ENCODE measurements around the gene CCHCR1. TPM values are rescaled to one million over a fixed set of nuclear protein-coding genes. Genes with fewer than 3 reads are reported as not detected.
A peak's percentile ranks its signal among the peaks of the same experiment; 100 is the strongest.
"Not testable (repeated sequence)": the region's sequence is repeated elsewhere in the genome, so short reads cannot be mapped to it uniquely, and the experiment has no call there.

CCHCR1 gene
- polyA plus RNA-seq, 3 donors, result 2.2 to 8.4 (median 2.8) TPM

DNA sequence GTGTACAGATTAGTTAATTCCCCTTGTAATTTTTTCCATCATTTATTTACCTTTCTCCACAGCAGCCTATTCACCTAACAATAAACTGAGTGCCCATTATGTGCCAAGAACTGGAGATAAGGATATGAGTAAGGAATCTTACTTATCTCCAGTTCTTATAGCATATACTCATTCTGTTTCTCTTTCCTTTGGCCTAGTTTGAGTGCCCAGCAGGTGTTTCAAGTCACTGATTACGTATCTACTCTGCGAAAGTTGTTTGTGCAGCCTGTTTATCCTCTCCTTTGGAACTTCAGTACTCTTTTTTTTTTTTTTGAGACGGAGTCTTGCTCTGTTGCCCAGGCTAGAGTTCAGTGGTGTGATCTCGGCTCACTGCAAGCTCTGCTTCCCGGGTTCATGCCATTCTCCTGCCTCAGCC is 30.2 kb upstream of the CCHCR1 start:
- no peak overlapping the region for H2AFZ ChIP-seq (ENCODE audit: insufficient read depth, low read depth, low read length, poor library complexity, severe bottlenecking)
- peaks cover 7% of the 10 kb centered on the region for H3K4me1 Mint-ChIP-seq
- H3K4me3 ChIP-seq (replicated peaks in 1 of 3; ENCODE audit: low read depth in 2 of 3, low read length in 3 of 3), result no peak overlapping the region
- no peak for DNase-seq
- H3K27ac Mint-ChIP-seq, result no peak overlapping the region
- H3K36me3 ChIP-seq (replicated peaks in 1 of 2; ENCODE audit: control insufficient read depth in 1 of 2, insufficient read depth in 2 of 2, low read length in 2 of 2), result no peaks in the 10 kb centered on the region
- H3K27me3 Mint-ChIP-seq (ENCODE audit: low read depth in 3 of 3), result peaks cover 0 to 2% (median 0%) of the 10 kb centered on the region in 3 donors
- no peak overlapping the region for H3K9ac ChIP-seq (ENCODE audit: insufficient read depth, low read length, poor library complexity, severe bottlenecking)
- H3K36me3 Mint-ChIP-seq, result no peaks in the 10 kb centered on the region
- no peaks in the 10 kb centered on the region for H3K9me3 ChIP-seq (replicated peaks in 1 of 2; ENCODE audit: control insufficient read depth in 1 of 2, insufficient read depth in 1 of 2, low read length in 2 of 2)
- peaks cover 0 to 3% of the 10 kb centered on the region in 2 donors for H3K4me1 ChIP-seq (ENCODE audit: control insufficient read depth in 1 of 2, insufficient read depth in 2 of 2, low read length in 2 of 2)
- H3K9me3 Mint-ChIP-seq, result peaks cover 0 to 1% (median 0%) of the 10 kb centered on the region in 7 donors
- H3K27me3 ChIP-seq (ENCODE audit: control insufficient read depth in 2 of 2, insufficient read depth in 2 of 2, low read length in 2 of 2), result no peaks in the 10 kb centered on the region
- no peak overlapping the region for H3K27ac ChIP-seq (ENCODE audit: low read depth in 1 of 2, low read length in 2 of 2)
- H3K4me3 Mint-ChIP-seq, result no peak overlapping the region
- TF ChIP-seq, protein P1, sequence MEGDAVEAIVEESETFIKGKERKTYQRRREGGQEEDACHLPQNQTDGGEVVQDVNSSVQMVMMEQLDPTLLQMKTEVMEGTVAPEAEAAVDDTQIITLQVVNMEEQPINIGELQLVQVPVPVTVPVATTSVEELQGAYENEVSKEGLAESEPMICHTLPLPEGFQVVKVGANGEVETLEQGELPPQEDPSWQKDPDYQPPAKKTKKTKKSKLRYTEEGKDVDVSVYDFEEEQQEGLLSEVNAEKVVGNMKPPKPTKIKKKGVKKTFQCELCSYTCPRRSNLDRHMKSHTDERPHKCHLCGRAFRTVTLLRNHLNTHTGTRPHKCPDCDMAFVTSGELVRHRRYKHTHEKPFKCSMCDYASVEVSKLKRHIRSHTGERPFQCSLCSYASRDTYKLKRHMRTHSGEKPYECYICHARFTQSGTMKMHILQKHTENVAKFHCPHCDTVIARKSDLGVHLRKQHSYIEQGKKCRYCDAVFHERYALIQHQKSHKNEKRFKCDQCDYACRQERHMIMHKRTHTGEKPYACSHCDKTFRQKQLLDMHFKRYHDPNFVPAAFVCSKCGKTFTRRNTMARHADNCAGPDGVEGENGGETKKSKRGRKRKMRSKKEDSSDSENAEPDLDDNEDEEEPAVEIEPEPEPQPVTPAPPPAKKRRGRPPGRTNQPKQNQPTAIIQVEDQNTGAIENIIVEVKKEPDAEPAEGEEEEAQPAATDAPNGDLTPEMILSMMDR (IDR thresholded peaks at IDR 0.05), result no peak
- intact Hi-C loops (cut with micrococcal nuclease), result no loop called here
- H3K4me2 ChIP-seq (replicated peaks; ENCODE audit: extremely low read depth, low read length, poor library complexity, severe bottlenecking), result no peak overlapping the region
- no peaks in the 10 kb centered on the region for H3K79me2 ChIP-seq (ENCODE audit: insufficient read depth, low read length)
- no peaks in the 10 kb centered on the region for H4K20me1 ChIP-seq (ENCODE audit: insufficient read depth, low read length)
- 94% methylated on average over 2 of the region's 5 CpGs for WGBS (ENCODE audit: insufficient coverage)

- Mint-ChIP-seq H3K4me3 (no peak overlapping the region), H3K27me3 (ENCODE audit: low read depth in 3 of 3) (no peaks in the 10 kb centered on the region), H3K9me3 (peaks cover 0 to 1% (median 0%) of the 10 kb centered on the region in 7 donors), H3K27ac (peak overlapping the region in 3 of 7 donors; percentile 6 to 77 (median 13)), H3K4me1 (peaks cover 7% of the 10 kb centered on the region), H3K36me3 (no peaks in the 10 kb centered on the region)
- H3K27ac ChIP-seq (ENCODE audit: low read depth in 1 of 2, low read length in 2 of 2), result no peak overlapping the region
- WGBS (ENCODE audit: insufficient coverage), result 94% methylated on average over 16 of the region's 24 CpGs
- no peaks in the 10 kb centered on the region for H3K36me3 ChIP-seq (replicated peaks in 1 of 2; ENCODE audit: control insufficient read depth in 1 of 2, insufficient read depth in 2 of 2, low read length in 2 of 2)
- H4K20me1 ChIP-seq (ENCODE audit: insufficient read depth, low read length), result no peaks in the 10 kb centered on the region
- H2AFZ ChIP-seq (ENCODE audit: insufficient read depth, low read depth, low read length, poor library complexity, severe bottlenecking), result peak overlapping the region; percentile 56
- DNase-seq, result no peak
- no peaks in the 10 kb centered on the region for H3K9me3 ChIP-seq (replicated peaks in 1 of 2; ENCODE audit: control insufficient read depth in 1 of 2, insufficient read depth in 1 of 2, low read length in 2 of 2)
- intact Hi-C loops (cut with micrococcal nuclease), result no loop called here
- H3K9ac ChIP-seq (ENCODE audit: insufficient read depth, low read length, poor library complexity, severe bottlenecking), result no peak overlapping the region
- TF ChIP-seq, protein P1 (IDR thresholded peaks at IDR 0.05), result no peak
- no peaks in the 10 kb centered on the region for H3K27me3 ChIP-seq (ENCODE audit: control insufficient read depth in 2 of 2, insufficient read depth in 2 of 2, low read length in 2 of 2)
- H3K4me3 ChIP-seq (replicated peaks in 1 of 3; ENCODE audit: low read depth in 2 of 3, low read length in 3 of 3), result no peak overlapping the region
- no peaks in the 10 kb centered on the region for H3K79me2 ChIP-seq (ENCODE audit: insufficient read depth, low read length)
- H3K4me1 ChIP-seq (ENCODE audit: control insufficient read depth in 1 of 2, insufficient read depth in 2 of 2, low read length in 2 of 2), result peaks cover 0 to 3% of the 10 kb centered on the region in 2 donors
- H3K4me2 ChIP-seq (replicated peaks; ENCODE audit: extremely low read depth, low read length, poor library complexity, severe bottlenecking), result no peak overlapping the region
These were observed 28.6 kb upstream of the CCHCR1 start for GRCh38 chr6:31186052-31186734.

GRCh38 chr6:31185695-31186051 is 28.1 kb upstream of the CCHCR1 start:
- H3K9me3 Mint-ChIP-seq; H3K27me3 Mint-ChIP-seq (ENCODE audit: low read depth in 3 of 3); H3K9ac ChIP-seq (ENCODE audit: insufficient read depth, low read length, poor library complexity, severe bottlenecking); H3K27ac ChIP-seq (ENCODE audit: low read depth in 1 of 2, low read length in 2 of 2); H3K27ac Mint-ChIP-seq; intact Hi-C loops (cut with micrococcal nuclease); H3K36me3 Mint-ChIP-seq; H4K20me1 ChIP-seq (ENCODE audit: insufficient read depth, low read length); H2AFZ ChIP-seq (ENCODE audit: insufficient read depth, low read depth, low read length, poor library complexity, severe bottlenecking); H3K4me3 Mint-ChIP-seq; H3K4me3 ChIP-seq (replicated peaks in 1 of 3; ENCODE audit: low read depth in 2 of 3, low read length in 3 of 3); H3K4me1 Mint-ChIP-seq; H3K27me3 ChIP-seq (ENCODE audit: control insufficient read depth in 2 of 2, insufficient read depth in 2 of 2, low read length in 2 of 2); H3K4me2 ChIP-seq (replicated peaks; ENCODE audit: extremely low read depth, low read length, poor library complexity, severe bottlenecking); H3K36me3 ChIP-seq (replicated peaks in 1 of 2; ENCODE audit: control insufficient read depth in 1 of 2, insufficient read depth in 2 of 2, low read length in 2 of 2); H3K79me2 ChIP-seq (ENCODE audit: insufficient read depth, low read length); H3K9me3 ChIP-seq (replicated peaks in 1 of 2; ENCODE audit: control insufficient read depth in 1 of 2, insufficient read depth in 1 of 2, low read length in 2 of 2); H3K4me1 ChIP-seq (ENCODE audit: control insufficient read depth in 1 of 2, insufficient read depth in 2 of 2, low read length in 2 of 2); DNase-seq: not testable (repeated sequence)
- 96% methylated on average over 4 of the region's 4 CpGs for WGBS (ENCODE audit: insufficient coverage)
